Adrenal gland (tissue), 12 donors: ENCODE results near the gene DCUN1D2. TPM values are rescaled to one million over a fixed set of nuclear protein-coding genes. Genes with fewer than 3 reads are reported as not detected.

Experiments used
- DNase-seq, 7 donors: peaks; one replicate each; pipeline ENCODE4 v3.0.0-alpha.2; 2019 to 2020
- H3K27ac ChIP-seq, 5 donors: fragments of 200-600 bp; sonication (generic) in 4 of 5; 1 replicate in 3 of 5; 2 replicates in 2 of 5; pipeline versions ENCODE4 v1.5.1 to v1.8.0; 2016 to 2020; ENCODE audit warnings: mild to moderate bottlenecking in 1 of 5
- H3K27me3 ChIP-seq: fragments of 200-600 bp; 2 replicates; pipeline ENCODE4 v1.8.0; 2021
- H3K36me3 ChIP-seq, 2 donors: fragments of 200-600 bp; replicated peaks in 1 of 2; 1 replicate in 1 of 2; 2 replicates in 1 of 2; pipeline versions ENCODE4 v1.5.1 to v1.8.0; 2018 to 2022
- H3K4me1 ChIP-seq, 2 donors: fragments of 200-600 bp; replicated peaks in 1 of 2; 1 replicate in 1 of 2; 2 replicates in 1 of 2; pipeline versions ENCODE4 v1.5.1 to v1.8.0; 2018 to 2021
- H3K4me3 ChIP-seq, 4 donors: fragments of 200-600 bp; sonication (generic) in 3 of 4; one replicate each; pipeline ENCODE4 v1.5.1; 2016 to 2018
- H3K9me3 ChIP-seq, 3 donors: fragments of 200-600 bp; sonication (generic) in 1 of 3; replicated peaks in 1 of 3; 1 replicate in 2 of 3; 2 replicates in 1 of 3; pipeline versions ENCODE4 v1.5.1 to v1.8.0; 2016 to 2021
- CTCF ChIP-seq, 6 experiments: fragments of 450-650 bp in 4 of 6; fragments of 200-600 bp in 2 of 6; sonication (generic) in 1 of 6; IDR thresholded peaks; 1 replicate in 5 of 6; 2 replicates in 1 of 6; pipeline versions ENCODE4 v1.5.1 to v1.8.0; 2016 to 2021; ENCODE audit warnings: antibody characterized with exemption in 6 of 6, mild to moderate bottlenecking in 2 of 6, moderate library complexity in 1 of 6
- POLR2A ChIP-seq, 2 donors: fragments of 450-650 bp; IDR thresholded peaks; one replicate each; pipeline ENCODE4 v1.6.1; 2017; ENCODE audit warnings: antibody characterized with exemption in 2 of 2, mild to moderate bottlenecking in 2 of 2, moderate library complexity in 1 of 2
- WGBS, 4 donors: extraction: QIAGEN DNeasy Blood & Tissue Kit in 2 of 4; methylation state at CpG; one replicate each; pipeline versions ENCODE4 v1.1.5 to v1.1.7; 2013 to 2017; 5-methylcytosine and 5-hydroxymethylcytosine counted together
- intact Hi-C, 2 donors: fragments of 100-400 bp; cut with DNase I; formaldehyde crosslinking; loops; one replicate each; pipeline versions ENCODE4 v1.14.1 to v1.15.0; 2022 to 2023
- polyA plus RNA-seq, 3 donors: library from polyadenylated mRNA; stranded (reverse); fragments of 200-250 nt in 2 of 3; fragments of 350-450 nt in 1 of 3; fragmentation: Illumina TruSeq in 1 of 3; extraction: RNeasy Lipid Tissue Mini Kit (QIAGEN cat#74804) in 1 of 3; gene quantifications; one replicate each; pipeline ENCODE4 v1.2.3, GENCODE V29; 2013 to 2014
- total RNA-seq, 9 donors: library from RNA; depleted of rRNA in 4 of 9; stranded (reverse); fragments of >200 nt in 4 of 9; fragments of 120-200 nt in 1 of 9; fragmentation: NEBNext Ultra II Directional in 1 of 9; extraction: Animal tissue kit (Norgen Biotek cat#: 25700) in 1 of 9; gene quantifications; one replicate each; pipeline versions ENCODE4 v1.1.0 to v1.2.4, GENCODE V29; 2013 to 2023
- donor health status: healthy with polysubstance abuse.
- donor health status: Bipolar disorder and iron deficiency.
- donor health status: DM: yes; HTN: yes; CAD: no.
- donor health status: DM: no; HTN: no; CAD: no.
- donor health status: DM: no; HTN: no; CAD: no.
- donor health status: DM: yes; HTN: yes; CAD: no.

Gene DCUN1D2
- total and polyA plus RNA-seq, 12 donors: 8.1 to 28.0 (median 18.8) TPM

GRCh38 chr13:113448885-113449692 is 41.4 kb downstream of the DCUN1D2 start:
- peak overlapping the region in 1 of 4 donors; percentile 58 for H3K4me3 ChIP-seq
- DNase-seq: peak in 6 of 7 donors; percentile 63 to 84 (median 72)
- H3K9me3 ChIP-seq: no peaks in the 10 kb centered on the region
- no peak for TF ChIP-seq POLR2A (IDR thresholded peaks at IDR 0.05)
- TF ChIP-seq CTCF (IDR thresholded peaks at IDR 0.05): no peak
- no peaks in the 10 kb centered on the region for H3K36me3 ChIP-seq
- no peaks in the 10 kb centered on the region for H3K27me3 ChIP-seq
- peaks cover 0 to 6% of the 10 kb centered on the region in 2 donors for H3K4me1 ChIP-seq
- 36 to 56% (median 42%) methylated on average over 13 to 29 of the region's 29 CpGs for WGBS, 4 donors
- peak overlapping the region in 2 of 5 donors; percentile 52 to 89 for H3K27ac ChIP-seq
- intact Hi-C loops: no loop called here

- Histone ChIP-seq H3K36me3 (no peaks in the 10 kb centered on the region), H3K27me3 (no peaks in the 10 kb centered on the region), H3K4me1 (peaks cover 0 to 6% of the 10 kb centered on the region in 2 donors), H3K4me3 (peak overlapping the region in 1 of 4 donors; percentile 58), H3K9me3 (no peaks in the 10 kb centered on the region), H3K27ac (peak overlapping the region in 2 of 5 donors; percentile 52 to 89)
- WGBS, 4 donors: 26 to 42% (median 33%) methylated on average over 2 to 6 of the region's 6 CpGs
- DNase-seq: peak in 5 of 7 donors; percentile 41 to 63 (median 46)
- TF ChIP-seq CTCF (IDR thresholded peaks at IDR 0.05) (no peak), POLR2A (IDR thresholded peaks at IDR 0.05) (no peak)
- intact Hi-C loops: no loop called here
These were observed 42.0 kb downstream of the DCUN1D2 start for GRCh38 chr13:113448545-113448884.

GRCh38 chr13:113447596-113447995 is 42.9 kb downstream of the DCUN1D2 start:
- Histone ChIP-seq H3K27ac (no peak overlapping the region), H3K27me3 (no peaks in the 10 kb centered on the region), H3K4me3 (no peak overlapping the region), H3K9me3 (no peaks in the 10 kb centered on the region), H3K36me3 (no peaks in the 10 kb centered on the region), H3K4me1 (peaks cover 0 to 6% of the 10 kb centered on the region in 2 donors)
- intact Hi-C loops: no loop called here
- DNase-seq: no peak
- TF ChIP-seq POLR2A (IDR thresholded peaks at IDR 0.05) (no peak), CTCF (IDR thresholded peaks at IDR 0.05) (no peak)
- 78 to 93% (median 91%) methylated on average over 2 to 6 of the region's 6 CpGs for WGBS, 4 donors

- H3K27ac ChIP-seq: no peak overlapping the region
- no peak for DNase-seq
- no peaks in the 10 kb centered on the region for H3K36me3 ChIP-seq
- H3K9me3 ChIP-seq: no peaks in the 10 kb centered on the region
- no peaks in the 10 kb centered on the region for H3K27me3 ChIP-seq
- no peak overlapping the region for H3K4me3 ChIP-seq
- no peak for TF ChIP-seq CTCF (IDR thresholded peaks at IDR 0.05)
- no peak for TF ChIP-seq POLR2A (IDR thresholded peaks at IDR 0.05)
- peaks cover 0 to 6% of the 10 kb centered on the region in 2 donors for H3K4me1 ChIP-seq
- intact Hi-C loops: no loop called here
- WGBS, 4 donors: 83 to 96% (median 94%) methylated on average over 7 to 9 of the region's 9 CpGs
These were observed 44.0 kb downstream of the DCUN1D2 start for GRCh38 chr13:113446488-113446854.
